HG03280 (cell line): ENCODE measurements around the gene ACAD9.
"Not testable (repeated sequence)": the region's sequence is repeated elsewhere in the genome, so short reads cannot be mapped to it uniquely, and the experiment has no call there.

Experiments used
- ATAC-seq: cut with Tn5 transposase; IDR thresholded peaks from one replicate; pipeline ENCODE4 v1.9.1; 2021; ENCODE audit warnings: mild to moderate bottlenecking, moderate library complexity; ENCODE audit not compliant: unreplicated experiment

Gene ACAD9

GRCh38 chr3:128879125-128879969 is at the start of gene ACAD9:
TSS of gene ACAD9 (plus strand) at chr3:128879620. CDS start at chr3:128879692, 72 bp downstream.
- ATAC-seq: peak; percentile 94

GRCh38 chr3:128829925-128830625 is 49.3 kb upstream of the ACAD9 start:
- not testable (repeated sequence) for ATAC-seq

- ATAC-seq: not testable (repeated sequence)
These were observed 48.7 kb upstream of the ACAD9 start for GRCh38 chr3:128830762-128831161.

GRCh38 chr3:128832979-128833378 is 46.4 kb upstream of the ACAD9 start:
- not testable (repeated sequence) for ATAC-seq

- no peak for ATAC-seq
These were observed 44.3 kb upstream of the ACAD9 start for GRCh38 chr3:128835096-128835495.

- ATAC-seq: no peak
These were observed 37.2 kb upstream of the ACAD9 start for GRCh38 chr3:128841926-128842920.

- no peak for ATAC-seq
These were observed 34.9 kb upstream of the ACAD9 start for GRCh38 chr3:128844502-128844901.

GRCh38 chr3:128845119-128845777 is 34.2 kb upstream of the ACAD9 start:
- ATAC-seq: no peak

GRCh38 chr3:128845778-128846485 is 33.5 kb upstream of the ACAD9 start:
- ATAC-seq: peak; percentile 84

GRCh38 chr3:128846486-128846891 is 32.9 kb upstream of the ACAD9 start:
- no peak for ATAC-seq

- ATAC-seq: no peak
These were observed 31.6 kb upstream of the ACAD9 start for GRCh38 chr3:128847666-128848370.

- no peak for ATAC-seq
These were observed 30.5 kb upstream of the ACAD9 start for GRCh38 chr3:128848936-128849335.

GRCh38 chr3:128849911-128850455 is 29.4 kb upstream of the ACAD9 start:
- no peak for ATAC-seq

GRCh38 chr3:128850544-128850943 is 28.9 kb upstream of the ACAD9 start:
- no peak for ATAC-seq

GRCh38 chr3:128851601-128852000 is 27.8 kb upstream of the ACAD9 start:
- ATAC-seq: no peak

GRCh38 chr3:128853826-128854225 is 25.6 kb upstream of the ACAD9 start:
- ATAC-seq: no peak

- no peak for ATAC-seq
These were observed 24.9 kb upstream of the ACAD9 start for GRCh38 chr3:128854475-128854874.

- ATAC-seq: no peak
These were observed 23.9 kb upstream of the ACAD9 start for GRCh38 chr3:128855569-128855968.

- ATAC-seq: no peak
These were observed 21.3 kb upstream of the ACAD9 start for GRCh38 chr3:128858167-128858566.
